Choroid plexus epithelial cell (primary cell): ENCODE data around the gene KCTD20.
"Not testable (repeated sequence)": the region's sequence is repeated elsewhere in the genome, so short reads cannot be mapped to it uniquely, and the experiment has no call there.

Experiments
- DNase-seq: peaks from one replicate; pipeline ENCODE4 v3.0.0-alpha.2; 2010; ENCODE audit warnings: low read depth
- H3K4me3 ChIP-seq: 2 replicates; pipeline ENCODE4 v1.5.1; 2011; ENCODE audit warnings: low read depth, mild to moderate bottlenecking, control low read depth, low read length, moderate library complexity
- TF ChIP-seq, protein P1 (sequence below): conservative IDR thresholded peaks from 2 replicates; pipeline ENCODE4 v1.5.1; 2011; ENCODE audit warnings: low read depth, mild to moderate bottlenecking, control low read depth, inconsistent platforms, low read length, moderate library complexity

KCTD20 gene

DNA sequence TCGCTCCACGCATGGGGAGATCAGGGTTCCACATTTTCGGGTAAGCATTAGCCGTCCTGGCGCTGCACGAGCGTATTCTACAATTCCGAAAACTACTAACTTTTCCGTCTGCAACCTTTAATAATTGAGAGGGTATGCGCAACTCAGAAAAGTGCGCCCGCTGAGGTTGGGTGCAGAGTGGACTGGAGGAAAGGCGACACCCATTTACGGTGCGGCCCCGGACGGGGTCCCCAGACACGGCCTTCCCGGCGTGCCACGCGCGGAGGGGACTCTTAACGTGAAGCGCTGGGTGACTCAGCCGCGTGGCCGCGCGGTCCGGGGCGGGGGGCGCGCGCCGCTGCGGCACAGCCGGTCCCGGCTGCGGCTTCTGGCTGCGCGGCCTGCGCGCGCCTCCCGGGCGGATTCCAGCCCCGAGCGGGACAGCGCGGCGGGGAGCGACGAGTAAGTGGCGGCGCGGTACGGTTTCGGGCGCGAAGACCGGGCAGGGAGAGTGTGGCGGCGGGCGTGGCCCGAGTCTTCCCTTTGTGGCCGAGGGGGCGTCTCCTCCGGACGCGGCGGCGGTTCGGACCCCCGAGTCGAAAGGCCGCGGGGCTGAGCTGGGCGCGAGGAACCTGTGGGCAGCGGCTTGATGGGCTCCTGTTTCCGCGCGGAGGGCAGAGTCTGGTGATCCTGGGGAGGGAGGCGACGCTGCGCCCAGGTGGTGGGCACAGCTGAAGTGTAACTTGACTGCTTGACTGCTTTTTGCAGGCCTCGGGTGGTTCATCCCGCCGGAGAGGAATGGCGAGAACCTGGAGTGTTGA is at the start of gene KCTD20, which contains the start of gene PXT1:
KCTD20 (plus strand) TSS at position 330 of the 800 bp plus-strand sequence. CDS start 27,098 bp downstream, outside the sequence.
PXT1 (minus strand) TSS at position 184 of the 800 bp plus-strand sequence. CDS start 16,772 bp downstream, outside the sequence.
- peak; percentile 86 for DNase-seq
- TF ChIP-seq, protein P1, sequence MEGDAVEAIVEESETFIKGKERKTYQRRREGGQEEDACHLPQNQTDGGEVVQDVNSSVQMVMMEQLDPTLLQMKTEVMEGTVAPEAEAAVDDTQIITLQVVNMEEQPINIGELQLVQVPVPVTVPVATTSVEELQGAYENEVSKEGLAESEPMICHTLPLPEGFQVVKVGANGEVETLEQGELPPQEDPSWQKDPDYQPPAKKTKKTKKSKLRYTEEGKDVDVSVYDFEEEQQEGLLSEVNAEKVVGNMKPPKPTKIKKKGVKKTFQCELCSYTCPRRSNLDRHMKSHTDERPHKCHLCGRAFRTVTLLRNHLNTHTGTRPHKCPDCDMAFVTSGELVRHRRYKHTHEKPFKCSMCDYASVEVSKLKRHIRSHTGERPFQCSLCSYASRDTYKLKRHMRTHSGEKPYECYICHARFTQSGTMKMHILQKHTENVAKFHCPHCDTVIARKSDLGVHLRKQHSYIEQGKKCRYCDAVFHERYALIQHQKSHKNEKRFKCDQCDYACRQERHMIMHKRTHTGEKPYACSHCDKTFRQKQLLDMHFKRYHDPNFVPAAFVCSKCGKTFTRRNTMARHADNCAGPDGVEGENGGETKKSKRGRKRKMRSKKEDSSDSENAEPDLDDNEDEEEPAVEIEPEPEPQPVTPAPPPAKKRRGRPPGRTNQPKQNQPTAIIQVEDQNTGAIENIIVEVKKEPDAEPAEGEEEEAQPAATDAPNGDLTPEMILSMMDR, result no peak
- peak within 1 kb of the TSS; percentile 94 for H3K4me3 ChIP-seq

DNA sequence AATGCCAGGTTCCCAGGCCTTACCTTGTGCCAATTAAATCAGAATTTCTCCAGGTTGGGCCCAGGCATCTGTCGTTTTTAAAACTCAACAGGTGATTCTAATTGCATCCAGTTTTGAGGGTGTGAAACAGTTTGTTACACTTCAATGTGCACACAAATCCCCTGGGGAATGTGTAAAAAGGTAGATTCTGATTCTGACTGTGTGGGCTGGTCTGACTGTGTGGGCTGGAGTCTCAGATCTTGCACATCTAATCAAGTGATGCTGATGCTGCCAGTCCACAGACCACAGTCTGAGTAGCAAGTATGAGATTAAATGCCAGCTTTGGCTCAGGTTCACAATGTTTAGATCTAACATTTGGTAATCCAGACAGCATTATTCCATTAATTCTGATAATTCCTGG is 42.8 kb upstream of the KCTD20 start:
- no peak overlapping the region for H3K4me3 ChIP-seq
- no peak for DNase-seq
- TF ChIP-seq, protein P1, result no peak

DNA sequence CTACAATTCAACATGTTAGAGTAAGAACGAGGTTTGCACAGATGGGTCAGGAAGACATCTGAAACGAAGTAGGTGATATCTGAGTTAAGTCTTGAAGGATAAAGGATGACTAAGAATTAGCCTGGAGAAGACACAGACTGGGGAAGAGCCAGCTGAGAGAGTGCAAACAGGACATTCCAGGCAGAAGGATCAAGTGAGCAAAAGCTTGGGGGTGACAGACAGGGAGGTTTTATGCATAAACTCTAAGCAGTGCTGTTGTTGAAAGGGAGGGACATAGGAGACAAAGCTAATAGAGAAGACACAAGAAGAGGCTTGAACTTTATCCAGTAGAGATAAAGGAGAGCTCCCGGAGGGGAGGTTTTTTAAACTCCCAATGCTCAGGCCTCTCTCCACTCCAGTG is 40.3 kb upstream of the KCTD20 start:
- H3K4me3 ChIP-seq, result no peak overlapping the region
- TF ChIP-seq, protein P1, result no peak
- no peak for DNase-seq

DNA sequence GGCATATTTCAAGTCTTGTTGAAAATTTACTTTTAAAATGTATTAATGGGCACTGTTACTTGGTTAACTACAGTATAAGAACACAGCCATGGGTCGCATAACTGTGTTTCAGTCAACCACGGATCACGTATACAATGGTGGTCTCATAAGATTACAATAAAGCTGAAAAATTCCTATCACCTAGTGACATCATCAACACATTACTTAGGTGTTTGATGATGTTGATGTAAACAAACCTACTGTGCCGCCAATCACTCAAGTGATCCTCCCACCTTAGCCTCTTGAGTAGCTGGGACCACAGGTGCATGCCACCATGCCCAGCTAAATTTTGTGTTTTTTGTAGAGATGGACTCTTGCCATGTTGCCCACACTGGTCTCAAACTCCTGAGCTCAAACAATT is 38.6 kb upstream of the KCTD20 start:
- TF ChIP-seq, protein P1, result no peak
- no peak for DNase-seq
- H3K4me3 ChIP-seq, result no peak overlapping the region

DNA sequence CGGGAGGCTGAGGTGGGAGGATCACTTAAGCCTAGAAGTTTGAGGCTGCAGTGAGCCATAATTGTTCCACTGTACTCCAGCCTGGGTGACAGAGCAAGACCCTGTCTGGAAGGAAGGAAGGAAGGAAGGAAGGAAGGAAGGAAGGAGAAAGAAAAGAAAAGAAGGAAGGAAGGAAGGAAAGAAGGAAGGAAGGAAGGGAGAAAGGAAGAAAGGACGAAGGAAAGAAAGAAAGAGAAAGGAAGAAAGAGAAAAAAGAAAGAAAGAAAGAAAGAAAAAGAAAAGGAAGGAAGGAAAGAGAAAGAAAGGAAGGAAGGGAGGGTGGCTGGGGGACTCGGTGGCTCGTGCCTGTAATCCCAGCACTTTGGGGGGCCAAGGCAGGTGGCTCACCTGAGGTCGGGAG is 33.1 kb upstream of the KCTD20 start:
- DNase-seq, H3K4me3 ChIP-seq: not testable (repeated sequence)

DNA sequence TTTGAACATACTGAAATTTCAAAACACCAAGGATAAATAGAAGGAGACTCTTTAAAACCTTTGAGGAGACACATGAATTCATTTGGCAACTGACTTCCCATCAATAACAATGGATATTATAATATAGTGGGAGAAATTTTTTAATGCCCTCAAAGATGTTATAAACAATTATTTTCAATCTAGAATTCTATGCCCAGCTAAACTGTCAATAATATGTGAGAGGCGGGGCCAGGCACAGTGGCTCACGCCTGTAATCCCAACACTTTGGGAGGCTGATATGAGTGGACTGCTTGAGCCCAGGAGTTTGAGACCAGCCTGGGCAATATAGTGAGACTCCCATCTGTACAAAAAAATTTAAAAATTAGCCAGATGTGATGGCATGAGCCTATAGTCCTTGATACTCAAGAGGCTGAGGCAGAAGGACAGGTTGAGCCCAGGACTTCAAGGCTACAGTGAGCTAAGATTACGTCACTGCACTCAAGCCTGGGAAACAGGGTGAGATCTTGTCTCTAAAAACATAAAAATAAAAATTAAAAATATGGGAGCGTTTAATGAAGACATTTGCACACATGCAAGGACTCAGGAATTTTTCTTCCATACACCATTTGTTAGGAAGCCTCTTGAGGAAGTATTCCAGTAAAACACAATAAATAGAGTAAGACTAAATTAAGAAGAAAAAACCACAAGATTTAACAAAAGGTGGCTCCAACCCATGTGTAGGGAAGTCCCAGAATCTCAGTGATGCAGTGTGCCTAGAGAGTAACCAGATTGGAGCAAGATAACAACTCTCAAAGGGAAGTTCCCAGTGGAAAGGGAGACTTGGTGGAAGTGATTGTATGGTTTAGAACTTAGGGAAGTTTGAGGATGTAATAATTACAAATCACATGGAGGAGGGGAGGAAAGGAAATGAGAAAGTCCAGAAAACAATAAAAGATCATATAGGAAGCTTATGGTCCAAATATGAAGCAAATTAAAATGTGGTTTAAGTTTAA is 29.0 kb upstream of the KCTD20 start:
- TF ChIP-seq, protein P1, result no peak
- no peak for DNase-seq
- no peak overlapping the region for H3K4me3 ChIP-seq

DNA sequence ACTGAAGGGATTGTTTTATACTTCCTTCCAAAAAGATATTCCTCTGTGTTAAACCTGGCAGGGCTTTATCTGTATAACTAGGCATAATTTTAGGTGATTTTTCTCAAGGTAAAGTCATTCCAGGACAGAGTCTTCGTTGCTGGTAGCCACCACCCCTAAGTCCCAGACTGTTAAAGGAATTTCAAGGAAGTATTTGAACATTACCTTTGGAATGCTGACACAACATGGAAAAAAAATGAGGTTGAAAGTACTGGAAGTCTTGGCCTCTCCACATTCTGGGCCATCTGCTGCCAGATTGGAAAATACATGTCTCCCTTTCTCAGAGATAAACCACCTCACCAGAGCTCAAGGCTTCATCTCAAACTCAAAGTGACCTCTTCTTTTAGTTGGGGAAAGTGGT is 28.3 kb upstream of the KCTD20 start:
- H3K4me3 ChIP-seq, result no peak overlapping the region
- TF ChIP-seq, protein P1, result no peak
- no peak for DNase-seq
